Thoracic aorta (tissue), 2 donors: ENCODE measurements around the gene ADH1B. TPM values are rescaled to one million over a fixed set of nuclear protein-coding genes. Genes with fewer than 3 reads are reported as not detected.
"Not testable (repeated sequence)": the region's sequence is repeated elsewhere in the genome, so short reads cannot be mapped to it uniquely, and the experiment has no call there.

Experiments
- ATAC-seq: fragments of 150-250 bp; one replicate; pipeline ENCODE4 v1.8.0; 2017; ENCODE audit warnings: low read depth; ENCODE audit not compliant: insufficient number of reproducible peaks, low FRiP score
- DNase-seq: peaks from one replicate; pipeline ENCODE4 v3.0.0-alpha.2; 2020; ENCODE audit warnings: low spot score
- H3K27ac ChIP-seq, 2 donors: fragments of 200-600 bp; sonication (generic); 1 replicate in 1 of 2; 2 replicates in 1 of 2; pipeline ENCODE4 v1.5.1; 2016; ENCODE audit warnings: mild to moderate bottlenecking in 2 of 2, moderate library complexity in 2 of 2
- H3K27me3 ChIP-seq: fragments of 200-600 bp; sonication (generic); replicated peaks from 2 replicates; pipeline ENCODE4 v1.6.0; 2016; ENCODE audit warnings: mild to moderate bottlenecking; ENCODE audit not compliant: insufficient read depth
- H3K36me3 ChIP-seq: fragments of 200-600 bp; sonication (generic); one replicate; pipeline ENCODE4 v1.5.1; 2016
- H3K4me1 ChIP-seq, 2 donors: fragments of 200-600 bp; sonication (generic); 1 replicate in 1 of 2; 2 replicates in 1 of 2; pipeline versions ENCODE4 v1.5.1 to v1.6.0; 2016; ENCODE audit warnings: low read depth in 2 of 2, mild to moderate bottlenecking in 1 of 2; ENCODE audit not compliant: control insufficient read depth in 1 of 2
- H3K4me3 ChIP-seq: fragments of 200-600 bp; sonication (generic); 2 replicates; pipeline ENCODE4 v1.5.1; 2016; ENCODE audit warnings: mild to moderate bottlenecking
- H3K9me3 ChIP-seq: fragments of 200-600 bp; sonication (generic); 2 replicates; pipeline ENCODE4 v1.5.1; 2016
- total RNA-seq, 2 donors: library from RNA; depleted of rRNA; stranded (reverse); fragments of >200 nt; gene quantifications; one replicate each; pipeline versions ENCODE4 v1.1.0 to v1.2.3, GENCODE V29; 2016
- TF ChIP-seq, protein P1 (sequence below): fragments of 200-600 bp; sonication (generic); IDR thresholded peaks from one replicate; pipeline ENCODE4 v1.5.1; 2019; ENCODE audit warnings: antibody characterized with exemption

ADH1B gene
- total RNA-seq, 2 donors from 2014 or later, result 1,169 to 1,563 TPM

DNA sequence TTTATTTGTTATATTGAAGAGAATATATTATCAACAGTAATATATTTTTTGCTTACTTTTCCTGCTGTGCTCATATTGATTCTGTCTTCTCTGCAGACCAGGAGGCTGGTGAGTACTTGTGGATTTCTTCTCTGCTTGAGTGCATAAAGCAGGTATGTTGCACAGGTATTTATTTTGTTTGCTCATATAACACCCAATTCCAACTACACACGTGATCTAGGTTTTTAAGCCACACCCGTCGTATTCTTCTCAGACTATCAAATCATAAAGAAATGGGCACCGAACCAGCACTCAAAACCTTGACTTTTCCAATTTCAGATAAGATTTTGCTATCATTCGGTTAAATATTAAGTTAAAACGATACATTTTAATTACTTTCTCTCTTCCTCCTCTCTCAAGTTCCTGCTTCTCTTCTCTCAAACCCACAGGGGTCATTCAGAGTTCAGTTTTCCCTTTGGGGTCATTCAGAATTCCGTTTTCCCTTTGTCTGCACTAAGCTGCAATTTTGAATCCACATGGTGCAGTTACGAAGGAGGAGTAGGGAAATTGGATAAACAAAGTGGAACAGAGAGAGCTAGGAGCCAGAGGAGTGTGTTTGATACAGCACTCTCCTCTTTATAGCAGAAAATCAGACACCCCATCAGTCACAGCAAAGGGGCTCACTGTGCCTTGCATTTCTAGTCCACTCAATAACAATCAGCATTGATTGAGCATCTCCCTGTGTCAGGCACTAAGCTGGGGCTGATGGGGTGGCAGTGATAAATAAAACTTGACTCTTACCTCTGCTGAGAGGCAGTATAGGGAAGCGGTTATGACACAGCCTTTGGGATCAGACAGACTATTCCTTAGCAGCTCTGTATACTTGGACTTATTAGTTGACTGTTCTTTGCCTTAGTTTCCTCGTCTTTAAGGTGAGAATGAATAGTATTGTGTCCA is 31.7 kb upstream of the ADH1B start, which contains the start of gene ADH1C:
TSS of gene ADH1C (minus strand) at position 145 of the 936 bp plus-strand sequence. CDS start at position 74, 71 bp downstream.
- no peaks in the 10 kb centered on the region for H3K9me3 ChIP-seq
- no peaks in the 10 kb centered on the region for H3K36me3 ChIP-seq
- H3K27ac ChIP-seq, result no peak within 1 kb of the TSS
- H3K4me1 ChIP-seq, result peaks cover 3 to 5% of the 10 kb centered on the region in 2 donors
- no peak within 1 kb of the TSS for H3K4me3 ChIP-seq
- DNase-seq (no peak), ATAC-seq (no peak)
- H3K27me3 ChIP-seq, result no peaks in the 10 kb centered on the region
- TF ChIP-seq, protein P1, sequence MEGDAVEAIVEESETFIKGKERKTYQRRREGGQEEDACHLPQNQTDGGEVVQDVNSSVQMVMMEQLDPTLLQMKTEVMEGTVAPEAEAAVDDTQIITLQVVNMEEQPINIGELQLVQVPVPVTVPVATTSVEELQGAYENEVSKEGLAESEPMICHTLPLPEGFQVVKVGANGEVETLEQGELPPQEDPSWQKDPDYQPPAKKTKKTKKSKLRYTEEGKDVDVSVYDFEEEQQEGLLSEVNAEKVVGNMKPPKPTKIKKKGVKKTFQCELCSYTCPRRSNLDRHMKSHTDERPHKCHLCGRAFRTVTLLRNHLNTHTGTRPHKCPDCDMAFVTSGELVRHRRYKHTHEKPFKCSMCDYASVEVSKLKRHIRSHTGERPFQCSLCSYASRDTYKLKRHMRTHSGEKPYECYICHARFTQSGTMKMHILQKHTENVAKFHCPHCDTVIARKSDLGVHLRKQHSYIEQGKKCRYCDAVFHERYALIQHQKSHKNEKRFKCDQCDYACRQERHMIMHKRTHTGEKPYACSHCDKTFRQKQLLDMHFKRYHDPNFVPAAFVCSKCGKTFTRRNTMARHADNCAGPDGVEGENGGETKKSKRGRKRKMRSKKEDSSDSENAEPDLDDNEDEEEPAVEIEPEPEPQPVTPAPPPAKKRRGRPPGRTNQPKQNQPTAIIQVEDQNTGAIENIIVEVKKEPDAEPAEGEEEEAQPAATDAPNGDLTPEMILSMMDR, result no peak

DNA sequence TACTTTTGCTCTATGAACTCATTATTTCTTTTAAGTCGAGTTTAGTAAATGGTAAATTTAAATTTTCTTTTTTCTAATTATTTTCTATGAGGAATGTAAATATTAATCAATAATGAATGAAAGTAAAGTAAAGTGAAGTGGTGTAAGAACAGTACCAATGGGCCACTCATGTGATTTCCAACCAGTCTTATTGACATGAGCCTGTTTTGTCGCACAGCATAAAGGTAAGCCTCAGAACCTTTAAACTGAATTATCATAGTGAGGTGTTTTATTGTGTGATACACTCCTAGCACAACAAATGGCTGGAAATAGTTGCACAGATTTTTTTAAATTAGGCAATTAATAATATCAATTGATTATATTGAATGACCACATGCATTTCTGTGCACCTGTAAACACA is 30.3 kb upstream of the ADH1B start:
- no peaks in the 10 kb centered on the region for H3K9me3 ChIP-seq

DNA sequence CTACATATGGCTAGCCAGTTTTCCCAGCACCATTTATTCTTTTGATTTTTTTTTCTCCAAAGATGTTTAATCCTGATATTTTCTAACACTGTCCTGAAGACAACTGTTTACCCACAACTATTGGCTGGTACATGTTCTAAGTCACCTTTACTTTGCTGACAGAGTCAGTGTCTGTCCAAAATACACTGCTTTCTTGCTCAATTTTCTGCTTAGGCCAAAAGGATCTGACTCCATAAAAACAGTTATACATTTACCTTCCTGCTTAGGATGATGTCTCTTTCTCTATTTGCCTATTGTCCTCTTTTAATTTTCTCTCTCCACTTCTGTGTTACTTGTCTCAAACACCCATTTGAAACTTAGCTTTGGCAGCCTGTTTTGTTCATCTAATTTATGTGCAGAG is 28.1 kb upstream of the ADH1B start:
- Histone ChIP-seq H3K4me3 (no peak overlapping the region), H3K27ac (no peak overlapping the region), H3K36me3 (no peaks in the 10 kb centered on the region), H3K4me1 (no peaks in the 10 kb centered on the region), H3K27me3 (no peaks in the 10 kb centered on the region), H3K9me3 (no peaks in the 10 kb centered on the region)
- DNase-seq (no peak), ATAC-seq (no peak)
- TF ChIP-seq, protein P1, result no peak

More for the DNA sequence above, 30.3 kb upstream of the ADH1B start:
- Histone ChIP-seq H3K27me3 (no peaks in the 10 kb centered on the region), H3K27ac (no peak overlapping the region), H3K36me3 (no peaks in the 10 kb centered on the region), H3K4me3 (no peak overlapping the region), H3K4me1 (no peaks in the 10 kb centered on the region)
- DNase-seq (no peak), ATAC-seq (no peak)
- TF ChIP-seq, protein P1, result no peak

DNA sequence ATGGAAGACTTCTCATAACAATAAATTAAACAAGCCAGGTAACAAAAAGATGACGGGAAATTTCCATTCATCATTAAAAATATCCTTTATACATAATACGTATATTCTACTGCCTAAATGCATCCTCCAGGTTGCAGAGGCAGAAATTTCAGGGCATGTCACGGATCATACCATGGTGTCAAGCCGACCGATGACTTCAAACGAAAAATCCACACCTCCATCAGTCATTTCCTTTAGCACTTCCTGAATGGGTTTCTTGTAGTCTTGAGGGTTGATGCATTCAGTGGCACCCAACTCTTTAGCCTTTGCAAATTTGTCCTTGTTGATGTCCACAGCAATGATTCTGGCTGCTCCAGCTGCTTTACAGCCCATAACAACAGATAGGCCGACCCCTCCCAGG is 21.4 kb upstream of the ADH1B start:
- H3K9me3 ChIP-seq, H3K27ac ChIP-seq, ATAC-seq, H3K4me1 ChIP-seq, H3K4me3 ChIP-seq, H3K27me3 ChIP-seq, DNase-seq, H3K36me3 ChIP-seq: not testable (repeated sequence)

DNA sequence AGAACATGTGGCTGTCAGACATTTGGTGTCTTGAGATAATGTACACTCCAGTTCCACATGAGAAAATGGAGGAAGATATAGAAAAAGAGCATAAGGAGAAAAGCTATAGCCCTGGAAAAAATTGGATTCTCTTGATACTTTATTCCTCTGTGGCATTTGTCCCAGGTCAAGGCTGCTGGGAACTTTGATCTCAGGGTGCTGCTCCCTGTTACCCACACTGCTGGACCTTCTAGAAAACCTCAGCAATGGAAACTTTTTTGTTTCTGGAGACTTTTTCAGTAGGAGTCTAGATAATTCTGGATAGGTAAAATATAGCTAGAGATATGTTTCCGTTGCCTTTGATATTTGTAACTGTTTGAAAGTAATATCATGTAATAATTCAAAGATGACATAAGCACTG is 20.2 kb upstream of the ADH1B start:
- H3K36me3 ChIP-seq, result no peaks in the 10 kb centered on the region
- TF ChIP-seq, protein P1, result no peak
- no peaks in the 10 kb centered on the region for H3K27me3 ChIP-seq
- ATAC-seq (no peak), DNase-seq (no peak)
- H3K27ac ChIP-seq, result no peak overlapping the region
- peaks cover 5 to 6% of the 10 kb centered on the region in 2 donors for H3K4me1 ChIP-seq
- H3K9me3 ChIP-seq, result no peaks in the 10 kb centered on the region
- H3K4me3 ChIP-seq, result no peak overlapping the region
